HT1080 (cell line): ENCODE data around the gene NCBP3. TPM values are rescaled to one million over a fixed set of nuclear protein-coding genes. Genes with fewer than 3 reads are reported as not detected.

Source experiments
- DNase-seq: peaks from one replicate; pipeline ENCODE4 v3.0.0-alpha.2; 2015; ENCODE audit warnings: low read depth
- total RNA-seq: library from RNA; depleted of rRNA; stranded (reverse); fragments of >200 nt; shearing (Covaris generic); gene quantifications from 2 replicates; pipeline ENCODE4 v1.2.3, GENCODE V29; 2014

NCBP3 gene
- total RNA-seq, 1 experiment from 2014 or later: 23.6 TPM

DNA sequence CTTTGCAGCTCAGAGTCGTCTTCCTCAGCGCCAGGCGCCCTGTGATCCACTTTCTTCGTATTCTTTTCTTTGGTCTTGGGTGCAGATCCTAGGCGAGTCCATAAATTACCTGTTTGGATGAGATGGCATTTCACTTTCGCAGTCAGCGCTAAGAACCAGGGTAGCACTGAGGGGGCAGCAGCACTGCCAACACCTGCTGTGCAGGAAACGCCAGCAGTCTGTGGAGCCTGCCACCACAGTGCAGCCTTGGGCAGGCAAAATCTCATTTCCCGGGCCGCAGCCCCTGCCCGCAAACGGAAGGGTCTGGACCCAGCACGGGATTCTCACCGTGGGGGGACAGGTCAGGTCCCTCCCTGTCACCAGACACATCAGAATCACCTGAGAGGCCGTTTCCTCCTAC is 32.9 kb downstream of the NCBP3 start:
- DNase-seq: no peak

DNA sequence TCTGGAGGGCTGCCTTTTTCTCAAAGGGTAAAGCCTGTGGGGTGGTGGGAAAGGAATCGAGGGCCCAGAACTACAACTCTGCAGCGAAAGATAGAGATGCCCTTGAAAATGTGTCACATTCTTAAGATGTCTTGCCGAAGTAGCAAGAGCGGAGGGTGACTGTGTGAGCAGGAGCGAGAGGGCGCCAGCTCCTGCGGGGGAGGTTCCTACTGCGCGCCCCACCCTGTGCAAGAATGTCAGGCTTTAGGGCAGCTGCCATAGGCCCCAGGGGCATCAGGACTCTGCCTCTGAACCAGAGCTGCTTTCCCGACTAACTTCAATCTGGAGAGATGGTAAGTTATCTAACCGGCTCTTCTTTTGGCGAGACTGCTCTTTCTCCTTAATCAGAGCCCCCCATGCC is 33.3 kb downstream of the NCBP3 start:
- DNase-seq: no peak

DNA sequence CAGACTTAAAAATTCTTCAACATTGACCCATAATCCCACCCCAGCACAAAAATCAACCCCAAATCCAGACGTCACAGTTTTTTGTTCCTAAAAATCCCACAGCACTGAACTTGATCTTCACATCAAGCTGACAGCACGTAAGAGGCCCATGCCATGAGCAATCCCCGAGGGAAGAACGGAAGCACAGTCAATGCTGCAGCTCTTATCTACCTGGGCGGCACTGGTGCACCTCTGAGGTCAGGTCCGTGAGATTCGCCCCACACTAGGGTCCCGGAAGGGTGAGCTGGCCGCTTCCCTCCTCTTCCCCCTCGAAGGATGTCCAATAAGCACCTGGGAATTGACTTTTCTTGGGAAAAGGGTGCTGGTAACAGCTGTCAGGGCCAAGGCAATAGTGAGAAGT is 33.8 kb downstream of the NCBP3 start:
- no peak for DNase-seq

DNA sequence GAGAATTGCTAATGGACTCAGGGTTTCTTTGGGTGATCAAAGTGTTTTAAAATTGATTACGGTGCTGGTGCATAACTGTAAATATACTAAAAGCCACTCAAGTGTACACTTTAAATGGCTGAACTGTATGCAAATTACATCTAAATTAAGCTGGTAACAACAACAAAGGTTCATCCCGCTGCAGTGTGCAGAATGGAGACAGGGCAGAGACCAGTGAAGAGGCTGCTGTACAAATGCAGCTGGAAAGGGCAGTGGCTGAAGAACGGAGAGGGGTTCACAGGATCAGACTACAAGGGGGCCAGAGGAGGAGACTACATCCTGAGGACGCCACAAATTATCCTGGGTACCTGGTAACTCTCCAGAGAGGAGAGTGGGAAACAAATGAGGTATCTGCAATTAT is 36.0 kb downstream of the NCBP3 start:
- DNase-seq: no peak

DNA sequence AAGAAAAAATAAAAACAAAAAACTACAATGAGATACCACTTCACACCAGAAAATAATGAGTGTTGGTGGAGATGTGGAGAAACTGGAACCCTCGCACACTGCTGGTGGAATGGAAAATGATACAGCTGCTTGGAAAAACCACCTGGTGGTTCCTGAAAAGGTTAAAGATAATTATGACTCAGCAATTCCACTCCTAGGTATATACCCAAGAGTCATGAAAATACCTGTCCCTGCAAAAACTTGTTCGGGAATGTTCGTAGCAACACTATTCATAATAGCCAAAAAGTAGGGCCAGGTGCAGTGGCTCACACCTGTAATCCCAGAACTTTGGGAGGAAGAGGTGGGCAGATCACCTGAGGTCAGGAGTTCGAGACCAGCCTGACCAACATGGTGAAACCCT is 36.9 kb downstream of the NCBP3 start:
- DNase-seq: no peak

DNA sequence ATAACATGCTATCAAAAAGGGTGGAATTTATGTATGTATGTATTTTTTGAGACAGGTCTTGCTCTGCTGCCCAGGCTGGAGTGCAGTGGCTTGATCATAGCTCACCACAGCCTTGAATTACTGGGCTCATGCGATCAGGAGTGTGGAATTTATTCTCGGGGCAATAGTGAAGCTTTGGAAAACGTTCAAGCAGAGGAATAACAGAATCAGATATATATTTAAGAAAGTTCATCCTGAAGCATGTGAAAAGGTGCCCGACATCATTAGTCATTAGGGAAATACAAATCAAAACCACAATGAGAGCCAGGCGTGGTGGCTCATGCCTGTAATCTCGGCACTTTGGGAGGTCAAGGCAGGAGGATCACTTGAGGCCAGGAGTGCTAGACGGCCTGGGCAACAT is 37.3 kb downstream of the NCBP3 start:
- DNase-seq: no peak

DNA sequence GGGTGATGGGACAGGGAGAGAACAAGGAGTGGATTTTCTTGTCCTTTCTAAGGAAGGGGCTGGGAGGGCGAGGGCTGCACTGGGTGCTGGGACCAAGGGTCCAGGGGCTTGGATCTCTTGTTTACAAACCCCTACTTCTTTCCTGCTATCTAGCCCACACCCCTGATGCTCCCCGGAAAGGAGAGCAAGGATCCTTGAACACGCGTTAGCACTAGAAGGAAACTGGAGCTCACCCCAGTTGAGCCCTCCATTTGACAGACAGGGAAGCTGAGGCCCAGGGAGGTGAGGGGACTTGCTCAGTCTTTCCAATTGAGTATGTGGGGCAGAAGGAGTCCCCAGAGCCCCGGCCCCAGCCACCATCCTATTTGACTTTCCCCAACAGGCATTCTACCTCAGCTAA is 40.5 kb downstream of the NCBP3 start:
- DNase-seq: no peak

DNA sequence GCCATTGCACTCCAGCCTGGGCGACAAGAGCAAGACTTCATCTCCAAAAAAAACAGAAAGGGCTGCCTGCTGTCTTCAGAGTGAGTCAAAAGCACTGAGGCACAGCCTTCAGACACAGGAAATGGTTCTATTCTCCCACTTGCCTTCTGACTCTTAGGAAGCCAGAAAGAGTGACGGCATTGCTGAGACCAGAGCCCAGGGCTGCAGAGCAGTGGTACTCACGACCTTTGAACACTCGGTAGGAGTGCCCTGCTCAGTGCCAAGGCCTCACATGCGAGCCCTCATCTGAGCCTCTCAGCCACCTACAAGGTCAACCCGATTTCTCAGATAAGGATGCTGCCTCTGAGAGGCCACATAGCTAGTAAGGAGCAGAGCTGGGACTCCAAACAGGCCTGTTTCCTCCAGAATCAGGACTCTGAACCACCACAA is 41.5 kb downstream of the NCBP3 start:
- DNase-seq: no peak

DNA sequence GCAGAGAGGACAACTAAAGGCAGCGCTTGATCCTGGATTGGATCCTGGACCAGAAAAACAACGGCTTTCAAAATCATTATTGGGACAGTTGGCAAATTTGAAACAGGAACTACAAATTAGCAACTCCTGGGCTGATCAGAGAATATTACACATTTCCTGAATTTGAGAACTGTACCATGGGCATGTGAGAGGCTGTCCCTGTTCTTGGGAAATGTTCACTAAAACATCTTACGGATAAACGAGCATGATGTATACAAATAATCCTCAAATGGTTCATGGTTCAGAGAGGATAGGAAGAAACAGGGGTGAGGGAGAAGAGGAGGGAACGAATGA is 42.8 kb downstream of the NCBP3 start:
- DNase-seq: no peak

DNA sequence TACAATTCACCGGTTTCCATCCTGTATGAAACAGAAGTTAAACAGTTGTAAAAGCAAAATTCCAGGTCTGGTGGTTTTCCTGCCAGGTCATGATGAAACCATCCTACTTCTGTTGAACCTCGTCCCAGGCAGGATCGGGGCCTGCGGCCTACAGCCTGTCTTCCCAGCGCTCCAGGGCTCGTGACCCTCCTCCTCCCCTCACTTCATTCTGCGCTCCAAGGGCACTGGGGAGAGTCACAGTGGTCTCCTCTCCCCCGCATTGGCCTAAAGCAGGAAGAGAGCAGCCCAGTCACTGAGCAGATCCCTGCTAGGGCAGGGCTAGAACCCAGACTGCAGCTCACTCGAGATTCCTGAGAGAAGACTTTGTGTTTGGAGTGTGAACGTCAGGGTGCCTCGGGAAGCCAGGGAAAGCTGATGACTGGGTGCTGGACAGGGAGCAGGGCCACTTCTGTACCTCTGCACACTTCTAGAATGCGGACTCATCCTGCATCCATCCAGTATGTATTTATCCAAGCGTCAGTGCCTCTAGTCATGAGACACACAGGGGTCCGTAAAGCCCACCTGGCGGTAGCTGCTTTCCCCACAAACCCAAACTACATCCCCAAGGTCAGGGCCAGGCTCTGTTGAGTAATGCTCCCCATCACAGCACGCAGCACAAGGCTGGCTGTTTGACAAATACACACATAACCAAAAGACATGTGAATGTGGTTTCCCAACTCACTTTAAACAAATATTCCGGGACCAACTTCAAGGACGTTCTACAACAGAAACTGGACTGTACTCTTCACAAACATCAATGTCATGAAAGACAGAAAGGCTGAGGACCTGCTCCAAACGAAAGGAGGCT is 43.4 kb downstream of the NCBP3 start:
- DNase-seq: peak; percentile 91

DNA sequence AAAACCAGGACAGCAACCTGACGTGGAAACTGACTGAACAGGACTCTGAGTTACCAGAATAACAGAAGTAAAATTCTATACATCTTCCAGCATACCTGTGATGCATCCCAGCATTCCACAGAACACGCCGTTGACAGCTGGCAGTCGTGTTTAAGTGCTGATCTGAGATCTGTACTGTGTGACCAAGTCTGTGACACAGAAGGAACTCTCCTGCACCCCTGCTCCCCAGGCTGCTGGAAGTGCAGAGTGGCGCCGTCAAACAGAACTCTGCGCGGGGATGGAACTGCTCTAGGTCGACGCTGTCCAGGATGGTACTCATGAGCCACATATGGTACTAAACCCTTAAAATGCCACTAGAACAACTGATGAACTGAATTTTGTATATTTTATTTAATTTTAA is 44.3 kb downstream of the NCBP3 start:
- no peak for DNase-seq

DNA sequence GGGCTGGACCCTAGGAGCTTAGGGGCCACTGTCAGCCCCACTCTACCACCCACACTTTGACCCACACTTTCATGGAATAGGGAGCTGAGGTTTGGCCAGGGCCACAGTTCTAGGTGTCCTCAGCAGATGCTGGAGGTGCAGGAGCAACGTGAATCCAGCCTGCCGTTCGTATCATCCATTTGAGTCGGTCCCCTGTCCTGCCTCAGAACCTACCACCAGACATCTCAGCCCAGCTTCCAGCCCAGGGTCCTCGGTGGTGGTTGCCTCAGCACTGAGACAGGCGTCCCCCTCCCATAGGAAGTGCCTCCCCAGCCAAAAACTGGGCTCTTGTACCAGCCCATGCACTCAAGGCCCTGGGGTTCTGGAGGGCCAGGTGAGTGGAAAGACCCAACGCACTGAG is 44.7 kb downstream of the NCBP3 start:
- DNase-seq: no peak

DNA sequence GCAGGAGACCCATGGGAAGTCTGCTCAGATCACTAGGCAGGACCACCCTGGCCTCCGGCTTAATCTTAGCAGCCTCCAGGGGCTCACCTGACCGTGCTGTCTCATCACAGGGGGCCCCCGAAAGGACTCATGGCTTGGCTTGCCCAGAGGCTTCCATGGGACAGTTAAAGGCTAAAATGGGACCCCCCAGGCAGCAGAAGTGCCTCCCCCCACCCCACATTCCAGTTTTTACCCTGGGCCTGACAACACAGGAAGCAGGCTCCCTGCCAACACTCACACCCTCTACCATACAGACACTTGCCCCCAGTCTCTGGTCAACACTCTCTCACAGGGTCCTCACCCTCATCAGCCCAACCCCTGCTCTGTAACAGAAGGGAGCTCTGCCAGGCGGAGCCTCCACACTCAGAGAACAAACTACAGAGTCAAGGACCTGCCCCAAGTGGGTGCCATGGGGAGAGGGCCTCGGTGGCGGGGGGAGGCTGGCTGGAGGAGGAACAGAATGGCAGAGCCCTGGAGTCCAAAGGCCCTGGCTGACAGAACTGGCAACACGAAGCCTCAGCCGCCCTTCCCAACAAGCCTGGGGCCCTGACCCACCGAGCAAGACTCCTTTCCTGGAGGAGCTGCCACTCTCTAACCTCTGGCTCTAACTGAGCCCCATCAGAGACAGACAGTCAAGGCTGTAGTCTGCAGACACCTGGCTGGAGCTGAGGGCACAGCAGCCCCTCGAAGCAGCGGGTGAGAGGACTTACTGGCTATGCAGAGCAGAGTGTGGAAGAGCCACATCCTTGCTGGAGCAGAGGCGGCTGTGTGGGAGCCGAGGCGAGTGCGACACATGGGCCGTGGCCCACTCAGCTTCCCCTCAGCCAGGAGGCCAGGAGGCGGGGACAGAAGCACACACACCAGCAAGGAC is 45.4 kb downstream of the NCBP3 start, which contains the start of gene ITGAE:
ITGAE (minus strand) TSS at position 827 of the 910 bp plus-strand sequence; CDS start at position 783, 44 bp downstream.
- DNase-seq: no peak

DNA sequence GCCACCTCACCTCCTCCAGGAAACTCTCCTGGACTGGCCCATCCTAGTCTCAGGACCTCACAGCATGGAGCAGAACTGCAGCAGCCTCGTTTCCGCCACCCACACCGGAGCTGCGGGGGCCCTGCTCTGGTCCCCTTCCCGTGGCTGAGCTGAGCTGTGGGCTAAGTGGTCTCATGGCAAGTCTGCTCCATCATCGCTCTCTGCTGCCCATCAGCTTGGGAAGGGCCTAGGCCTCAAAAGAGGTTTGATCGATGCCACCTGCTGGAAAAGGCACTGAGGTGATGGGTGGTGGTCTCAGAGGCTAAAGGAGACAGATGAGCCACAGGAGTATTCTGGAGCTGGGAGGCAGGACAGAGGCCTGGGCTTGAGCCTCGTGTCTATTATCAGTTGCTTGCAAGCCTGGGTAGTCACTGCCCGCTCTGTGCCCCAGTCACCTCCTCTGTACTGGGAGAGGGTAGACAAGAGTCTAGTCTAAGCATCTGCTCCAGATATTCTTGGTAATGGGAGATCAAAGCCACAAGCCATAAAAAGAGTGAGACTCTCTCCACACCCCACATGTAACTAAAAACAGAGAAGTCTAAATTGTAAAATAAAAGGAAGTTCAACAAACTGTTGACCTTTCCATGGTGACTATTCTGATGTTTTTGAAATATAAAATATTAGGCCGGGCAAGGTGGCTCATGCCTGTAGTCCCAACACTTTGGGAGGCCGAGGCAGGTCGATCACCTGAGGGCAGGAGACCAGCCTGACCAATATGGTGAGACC is 46.7 kb downstream of the NCBP3 start:
- DNase-seq: no peak

DNA sequence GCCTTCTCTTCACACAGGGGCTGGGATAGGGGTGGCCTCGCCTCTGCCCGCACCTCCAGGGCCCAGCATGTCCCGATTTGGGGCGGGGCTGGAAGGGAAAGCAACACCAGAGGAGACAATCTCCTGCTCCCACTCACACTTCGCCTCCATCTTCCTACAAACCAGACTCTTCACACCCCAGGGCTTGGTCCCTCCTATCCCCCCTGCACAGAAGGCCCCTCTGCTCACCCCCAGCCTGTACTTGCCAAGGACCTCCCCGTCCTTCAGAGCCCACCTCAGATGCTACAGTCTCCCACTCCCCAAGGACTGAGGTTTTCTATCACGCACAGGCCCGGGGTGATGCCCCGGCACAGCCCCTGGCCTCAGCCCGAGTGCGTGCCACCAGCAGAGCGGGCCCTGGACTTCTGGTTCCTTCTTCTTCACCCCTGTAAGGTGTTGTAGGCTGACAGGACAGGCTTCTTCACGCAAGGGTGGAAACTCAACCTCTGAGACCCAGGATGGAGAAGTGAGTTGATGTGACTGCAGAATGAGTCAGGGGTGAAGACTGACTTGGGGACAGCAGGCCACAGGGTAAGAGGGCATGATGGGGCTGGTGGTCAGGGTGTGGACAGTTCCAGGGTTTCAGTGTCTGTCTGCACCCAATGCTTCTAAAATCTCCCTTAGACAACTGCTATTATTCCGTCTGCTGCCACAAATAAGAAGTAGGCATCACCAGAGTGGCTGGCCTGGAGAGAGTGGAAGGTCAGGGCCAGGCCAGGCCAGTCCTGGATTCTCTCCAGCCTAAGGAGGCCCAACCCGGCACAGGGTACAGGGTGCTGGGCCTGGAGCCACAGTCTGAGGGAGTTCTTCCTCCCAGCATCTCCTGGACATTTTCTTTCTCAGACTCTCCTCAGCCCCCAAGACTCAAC is 47.5 kb downstream of the NCBP3 start:
- no peak for DNase-seq

DNA sequence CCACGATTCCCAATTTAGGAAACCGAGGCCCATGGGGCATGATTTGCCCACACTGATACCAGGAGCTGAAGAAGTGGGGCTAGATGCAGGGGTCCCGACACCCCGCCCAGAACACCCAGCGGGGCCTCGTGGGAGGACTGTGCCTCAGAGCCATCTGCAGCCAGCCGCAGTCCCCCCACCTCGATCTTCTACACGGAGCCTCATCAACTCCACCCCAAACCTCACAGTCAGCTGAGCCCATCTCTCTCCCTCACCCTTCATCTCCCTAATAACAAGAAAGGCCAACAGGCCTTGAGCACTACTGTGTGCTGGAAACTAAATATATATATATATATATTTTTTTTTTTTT is 49.2 kb downstream of the NCBP3 start:
- DNase-seq: no peak

DNA sequence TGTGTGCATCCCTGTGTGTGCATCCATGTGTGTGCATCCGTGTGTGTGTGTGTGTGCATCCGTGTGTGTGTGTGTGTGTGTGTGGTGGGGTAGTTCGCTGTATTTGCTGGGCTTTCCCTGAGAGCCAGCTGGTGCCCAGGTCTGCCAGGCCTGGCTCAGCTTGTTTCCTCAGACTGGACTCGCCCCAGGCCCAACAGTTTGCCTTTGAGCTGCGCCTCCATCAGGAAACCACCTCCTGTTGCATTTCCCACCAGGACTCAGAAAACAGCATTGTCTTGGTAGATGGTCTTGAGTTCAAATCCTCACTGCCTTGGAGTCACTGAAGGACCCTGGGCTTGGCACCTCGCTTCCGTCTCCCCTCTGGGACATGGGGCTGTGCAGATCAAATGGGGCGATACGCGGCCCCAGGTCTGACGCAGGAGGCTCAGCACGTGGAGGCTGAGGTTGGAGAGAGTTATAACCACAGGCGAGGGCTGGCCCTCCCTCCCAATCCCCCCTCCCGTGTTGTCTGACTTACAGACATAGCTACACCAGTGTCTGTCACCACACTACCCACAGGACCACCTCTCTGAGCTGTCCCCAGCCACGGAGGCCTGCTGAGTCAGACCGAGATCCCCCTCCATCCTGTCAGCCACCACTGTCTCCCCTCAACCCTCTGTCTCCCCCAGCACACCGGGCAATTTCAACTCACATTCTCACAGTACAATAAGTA is 49.8 kb downstream of the NCBP3 start:
- no peak for DNase-seq

DNA sequence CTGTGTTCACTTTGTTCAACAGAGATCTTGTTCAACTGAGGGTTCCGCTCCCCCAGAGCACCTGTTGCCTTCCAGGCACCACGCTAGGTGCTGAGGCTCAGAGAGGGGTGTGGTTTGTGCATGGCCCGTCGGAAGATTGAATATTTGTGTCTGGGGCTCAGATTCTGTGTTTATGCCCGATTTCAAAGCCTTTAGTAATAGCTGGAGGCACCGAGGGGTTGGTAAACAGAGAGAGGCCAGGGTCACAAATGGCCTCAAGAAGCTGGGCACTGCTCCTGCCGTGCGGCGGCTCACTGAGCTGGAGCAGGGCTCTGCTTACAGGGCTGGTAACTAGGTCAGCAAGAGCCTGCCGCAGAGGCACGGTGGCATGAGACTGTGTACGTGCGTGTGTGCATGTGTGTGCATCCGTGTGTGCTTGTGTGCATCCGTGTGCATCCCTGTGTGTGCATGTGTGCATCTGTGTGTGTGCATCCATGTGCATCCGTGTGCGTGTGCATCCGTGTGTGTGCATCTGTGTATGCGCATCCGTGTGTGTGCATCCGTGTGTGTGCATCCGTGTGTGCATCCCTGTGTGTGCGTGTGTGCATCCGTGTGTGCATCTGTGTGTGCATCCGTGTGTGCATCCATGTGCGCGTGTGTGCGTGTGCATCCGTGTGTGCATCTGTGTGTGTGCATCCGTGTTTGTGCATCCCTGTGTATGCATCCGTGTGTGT is 50.5 kb downstream of the NCBP3 start:
- no peak for DNase-seq
